Renal cortex interstitium (tissue), 11 donors: ENCODE results near the gene GAS2L1. TPM values are rescaled to one million over a fixed set of nuclear protein-coding genes. Genes with fewer than 3 reads are reported as not detected.
"Not testable (repeated sequence)": the region's sequence is repeated elsewhere in the genome, so short reads cannot be mapped to it uniquely, and the experiment has no call there.

ENCODE experiments used
- DNase-seq, 11 donors: peaks; one replicate each; pipeline ENCODE4 v3.0.0-alpha.2; 2013; ENCODE audit warnings: low read depth in 9 of 11, low spot score in 4 of 11; ENCODE audit errors: extremely low read depth in 1 of 11
- polyA plus RNA-seq, 3 donors: library from polyadenylated mRNA; unstranded; fragments of 120-200 nt; gene quantifications; one replicate each; pipeline ENCODE4 v1.2.1, GENCODE V29; 2013; ENCODE audit not compliant: insufficient read length in 3 of 3

Gene GAS2L1
- polyA plus RNA-seq, 3 donors, result 5.5 to 9.1 (median 7.3) TPM

DNA sequence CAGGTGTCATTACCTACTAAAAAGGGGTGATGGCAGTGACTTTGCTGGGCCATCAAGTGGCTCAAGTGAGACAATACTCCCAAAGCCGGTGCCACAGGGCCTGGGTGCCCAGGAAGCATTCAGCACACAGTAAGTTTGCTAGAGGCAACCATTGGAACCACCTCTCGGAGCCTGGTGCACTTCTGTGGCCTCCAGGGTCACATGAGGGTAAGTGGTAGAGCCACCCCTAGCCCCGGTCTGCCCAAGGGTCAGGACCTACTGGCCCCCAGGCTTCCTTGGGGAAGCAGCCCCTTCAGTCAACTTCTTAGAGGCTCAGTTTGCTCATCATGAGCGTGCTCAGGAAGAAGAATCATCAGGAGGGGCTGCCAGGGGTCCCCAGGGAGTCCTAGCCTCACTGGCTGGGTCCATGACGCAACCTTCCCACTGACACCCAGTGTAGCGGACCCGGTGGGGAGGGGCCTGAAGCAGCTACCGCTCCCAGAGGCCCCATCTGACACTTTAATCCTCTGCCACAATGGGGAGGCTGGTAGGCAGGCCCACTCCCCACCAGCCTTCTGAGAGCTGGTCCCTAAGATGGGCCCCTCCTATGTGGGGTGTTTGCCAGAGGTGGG lies 26.5 kb downstream of the GAS2L1 start:
- DNase-seq, result no peak

GRCh38 chr22:29334148-29334547 lies 27.7 kb downstream of the GAS2L1 start:
- no peak for DNase-seq

- DNase-seq, result no peak
Measured at GRCh38 chr22:29334696-29335344, 28.4 kb downstream of the GAS2L1 start.

GRCh38 chr22:29335656-29336055 lies 29.2 kb downstream of the GAS2L1 start:
- no peak for DNase-seq

DNA sequence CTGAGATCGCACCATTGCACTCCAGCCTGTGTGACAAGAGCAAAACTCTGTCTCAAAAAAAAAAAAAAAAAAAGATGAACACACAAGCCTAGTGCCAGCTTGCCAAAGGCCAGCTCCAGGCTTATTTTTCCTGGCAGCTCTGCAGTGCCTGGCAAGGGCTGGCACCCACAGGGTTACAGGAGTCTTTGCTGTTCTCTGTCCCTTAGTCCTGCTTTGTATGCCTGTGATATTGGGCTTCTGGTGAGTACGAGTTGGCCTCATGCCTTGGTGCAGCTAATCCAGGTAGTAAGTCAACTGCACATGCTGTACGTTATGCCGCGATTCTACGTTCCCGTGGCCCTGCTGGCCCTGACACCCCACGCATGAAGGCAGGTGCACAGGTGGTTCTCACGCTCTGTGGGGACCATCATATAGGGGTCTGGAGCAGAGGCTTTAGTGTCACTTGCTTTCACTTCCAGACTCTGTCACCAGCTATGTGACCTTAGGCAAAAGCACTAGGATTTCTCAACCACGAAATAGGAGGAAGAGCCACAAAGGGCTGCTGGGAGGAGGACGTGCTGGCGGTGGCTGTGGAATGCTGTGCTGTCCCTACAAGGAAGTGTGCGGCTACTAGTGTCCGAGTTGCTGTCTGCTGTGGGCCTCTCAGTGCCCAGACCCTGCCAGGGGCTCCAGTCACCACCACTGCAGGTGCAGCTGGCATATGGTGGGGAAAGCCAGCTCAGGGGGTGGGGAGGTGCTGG lies 30.5 kb downstream of the GAS2L1 start:
- no peak for DNase-seq

- no peak for DNase-seq
Measured at GRCh38 chr22:29337631-29338284, 31.3 kb downstream of the GAS2L1 start.

DNA sequence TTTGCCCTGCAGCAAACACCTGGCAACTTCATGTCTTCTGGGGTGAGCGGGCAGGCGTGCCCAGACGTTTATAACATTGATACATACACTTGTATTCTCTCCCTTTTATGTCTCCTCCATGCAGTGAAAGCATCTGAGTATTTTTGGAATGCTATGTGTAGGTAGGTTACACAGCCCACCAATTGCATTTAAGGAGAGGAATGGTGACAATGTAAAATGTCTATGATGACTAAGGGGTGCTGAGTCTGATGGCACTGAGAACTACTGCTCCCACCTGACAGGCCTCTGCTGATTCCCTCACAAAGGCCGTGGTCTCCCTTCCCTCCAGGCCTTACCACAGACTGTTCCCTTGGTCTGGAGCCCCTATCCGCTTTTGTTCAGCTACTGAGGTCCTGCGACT lies 31.9 kb downstream of the GAS2L1 start:
- no peak for DNase-seq

DNA sequence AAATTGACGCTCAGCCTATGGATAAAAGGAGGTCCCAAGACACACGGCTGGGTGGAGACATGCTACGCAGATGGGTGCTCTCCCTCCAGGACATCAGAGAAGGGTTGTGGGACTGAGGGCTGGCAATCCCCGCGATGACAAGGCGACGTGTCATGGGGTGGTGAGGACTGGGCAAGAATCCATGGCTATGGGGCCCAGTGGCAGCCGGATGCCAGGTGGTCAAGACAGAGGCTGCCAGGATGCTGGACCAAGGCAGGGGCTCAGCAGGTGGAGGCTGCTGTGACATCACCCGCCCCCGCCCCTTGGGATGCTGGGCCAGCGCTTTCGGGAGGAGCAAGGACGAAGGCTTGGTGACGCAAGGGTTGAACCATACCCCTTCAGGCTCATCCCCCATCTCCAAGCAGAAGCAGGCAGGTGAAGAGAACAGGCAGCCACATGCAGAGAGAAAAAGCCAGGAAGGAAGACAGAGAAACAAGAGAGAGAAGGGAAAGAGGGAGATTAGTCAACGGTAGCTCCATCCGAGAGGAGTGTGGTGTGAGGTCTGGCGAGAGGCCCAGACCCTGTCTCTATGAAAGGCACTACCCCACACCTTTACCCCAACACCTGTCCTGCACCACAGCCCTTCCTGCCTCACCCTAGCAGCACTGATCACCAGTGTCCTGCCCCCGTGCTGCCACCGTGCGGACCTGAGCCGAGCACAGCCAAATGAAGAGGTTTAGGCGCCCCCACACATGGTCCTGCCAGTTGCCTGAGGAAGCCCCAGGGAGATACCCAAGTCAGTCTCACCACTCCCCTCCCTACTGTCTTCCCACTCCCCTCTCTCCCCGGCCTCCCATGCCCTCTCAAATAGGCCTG lies 33.2 kb downstream of the GAS2L1 start:
- DNase-seq, result no peak

DNA sequence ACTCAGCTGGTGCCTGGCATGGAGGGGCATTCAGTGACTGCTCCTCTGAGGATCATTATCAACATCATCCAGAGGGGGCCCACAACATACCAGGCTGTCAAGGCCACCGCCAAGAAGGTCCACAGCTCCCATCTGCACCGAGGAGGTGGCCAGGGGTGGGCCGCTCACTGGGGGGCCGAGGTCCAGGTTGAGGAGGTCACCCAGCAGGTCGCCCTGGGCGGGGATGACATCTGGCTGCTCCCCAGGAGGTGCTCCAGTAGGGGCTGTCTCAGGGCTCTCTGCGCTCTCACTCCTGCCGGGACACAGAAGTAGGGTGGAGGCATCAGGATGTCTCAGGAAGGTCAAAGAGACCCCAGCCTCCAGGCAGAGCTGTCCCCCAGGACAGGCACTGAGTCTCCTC lies 34.1 kb downstream of the GAS2L1 start:
- DNase-seq, result no peak

DNA sequence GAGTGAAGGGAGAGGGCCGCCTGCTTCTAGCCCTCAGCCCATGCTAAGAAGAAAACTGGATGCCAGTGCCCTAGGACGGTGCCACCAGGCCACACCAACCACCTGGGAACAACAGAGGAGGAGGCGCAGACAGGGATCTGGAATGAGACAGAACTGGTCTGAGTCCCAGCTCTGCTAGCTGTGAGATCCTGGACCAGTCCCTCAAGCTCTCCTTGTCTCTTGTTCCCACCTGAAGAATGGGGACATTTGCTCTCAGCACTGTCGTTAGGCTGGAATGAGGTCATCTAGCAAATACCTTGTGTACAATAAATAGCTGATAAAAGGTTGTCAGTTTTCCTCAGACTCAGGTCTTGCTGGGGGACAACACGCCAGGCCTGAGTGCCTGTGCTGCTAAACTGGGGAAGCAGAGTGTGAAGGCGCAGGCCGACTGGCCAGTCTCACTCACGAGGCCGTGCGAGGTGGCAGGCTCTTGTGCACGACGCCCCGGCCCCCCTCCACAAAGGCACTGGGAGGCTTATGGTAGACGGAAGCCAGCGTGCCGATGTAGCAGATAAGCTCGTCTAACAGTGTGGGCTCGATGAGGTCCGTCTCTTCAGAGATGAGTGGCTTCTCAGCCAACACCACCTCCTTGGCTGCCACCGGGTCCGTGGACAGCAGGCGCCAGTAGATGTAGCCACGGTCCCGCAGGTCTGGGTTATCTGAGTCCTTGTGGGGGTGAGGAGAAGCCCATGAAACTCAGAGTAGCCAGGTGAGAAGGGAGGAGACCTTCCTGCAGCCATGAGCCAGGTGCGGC lies 34.8 kb downstream of the GAS2L1 start:
- DNase-seq, result no peak

DNA sequence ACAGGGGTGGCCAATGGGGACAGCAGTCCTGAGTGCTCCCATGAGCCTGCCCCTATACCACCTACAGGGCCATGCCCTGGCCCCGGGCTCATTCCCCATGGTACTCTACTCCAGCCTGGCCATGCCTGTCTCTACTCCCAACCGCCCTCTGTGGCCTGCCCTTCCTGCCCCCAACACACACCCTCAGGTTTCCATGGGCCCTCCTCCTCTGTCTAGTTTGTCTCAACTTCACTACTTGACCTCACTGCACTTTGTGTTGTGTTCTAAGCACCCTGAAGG lies 35.3 kb downstream of the GAS2L1 start:
- no peak for DNase-seq

DNA sequence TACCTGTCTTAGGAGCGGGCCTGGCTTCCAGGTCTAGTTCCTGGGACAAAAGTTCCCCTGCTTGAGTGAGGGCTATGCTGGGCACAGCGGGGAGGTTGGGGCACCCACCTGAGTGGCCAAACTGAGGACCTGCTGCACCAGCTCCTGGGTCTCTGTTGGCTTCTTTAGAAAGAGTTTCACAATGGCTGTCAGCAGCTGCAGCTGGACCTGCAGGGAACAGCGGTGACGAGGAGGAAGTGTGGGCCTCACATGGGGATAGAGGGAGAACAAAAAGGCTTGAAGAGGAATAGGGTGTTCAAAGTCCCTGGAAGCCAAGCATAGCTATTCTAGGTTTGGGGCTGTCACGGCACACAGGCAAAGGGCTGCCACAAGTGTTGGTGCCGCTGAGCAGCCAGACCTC lies 35.7 kb downstream of the GAS2L1 start:
- no peak for DNase-seq

DNA sequence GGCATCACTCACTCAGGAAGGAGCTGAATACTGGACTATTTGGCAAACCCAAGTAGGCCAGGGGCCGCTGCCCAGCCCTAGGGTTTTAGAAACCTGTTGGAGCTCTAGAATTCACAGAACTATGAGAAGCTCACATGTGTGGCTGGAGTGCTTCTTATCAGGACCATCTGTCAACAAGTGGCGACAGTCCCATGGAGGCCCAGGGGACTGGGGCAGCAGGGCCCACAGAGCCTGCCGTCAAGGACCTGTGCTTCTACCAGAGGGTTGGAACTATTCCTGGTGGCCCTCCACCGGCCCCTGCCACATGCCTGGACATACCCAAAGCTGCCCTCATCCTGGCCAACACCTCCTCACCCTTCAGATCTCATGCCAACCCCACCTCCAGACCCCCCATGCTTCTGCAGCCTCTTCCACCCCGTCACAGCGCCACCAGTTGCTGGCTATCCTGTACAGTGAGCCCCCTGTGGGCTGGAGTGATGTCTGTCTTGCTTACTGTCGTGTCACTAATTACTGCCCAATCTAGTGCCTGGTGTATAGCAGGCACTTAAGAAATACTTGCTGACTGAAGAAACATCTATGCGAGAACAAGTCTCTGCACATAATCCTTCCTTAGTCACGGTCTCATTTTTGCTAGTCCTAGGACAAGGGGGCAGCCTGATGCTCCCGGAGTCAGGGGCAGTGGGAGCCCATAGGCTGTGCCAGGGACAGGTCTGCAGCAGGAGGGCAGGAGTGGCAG lies 36.3 kb downstream of the GAS2L1 start:
- DNase-seq, result no peak

DNA sequence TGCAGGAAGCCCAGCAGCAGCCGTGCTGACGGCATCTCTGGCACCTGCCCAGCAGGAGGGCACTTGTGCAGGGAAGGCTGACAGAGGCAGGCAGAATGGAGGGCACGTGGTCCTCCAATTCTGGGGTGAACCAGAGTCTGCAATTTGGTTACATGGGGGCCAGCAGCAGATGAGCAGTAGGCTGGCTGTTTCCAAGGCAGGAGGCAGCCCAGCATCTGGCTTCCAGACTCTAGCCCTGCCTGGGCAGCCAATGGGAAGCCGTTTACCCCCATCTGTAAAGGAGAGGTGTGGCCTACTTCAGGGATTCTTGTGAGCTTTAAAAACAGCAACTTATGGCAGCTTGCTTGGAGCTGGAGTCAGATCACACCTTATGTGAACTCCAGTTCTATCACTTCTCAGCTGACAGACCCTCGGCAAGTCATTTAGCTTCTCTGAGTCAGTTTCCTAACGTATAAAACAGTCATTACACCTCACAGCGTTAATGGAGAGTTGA lies 36.9 kb downstream of the GAS2L1 start:
- no peak for DNase-seq

GRCh38 chr22:29344137-29344536 lies 37.7 kb downstream of the GAS2L1 start:
- DNase-seq, result no peak

- DNase-seq, result not testable (repeated sequence)
Measured at GRCh38 chr22:29344889-29345288, 38.4 kb downstream of the GAS2L1 start.

DNA sequence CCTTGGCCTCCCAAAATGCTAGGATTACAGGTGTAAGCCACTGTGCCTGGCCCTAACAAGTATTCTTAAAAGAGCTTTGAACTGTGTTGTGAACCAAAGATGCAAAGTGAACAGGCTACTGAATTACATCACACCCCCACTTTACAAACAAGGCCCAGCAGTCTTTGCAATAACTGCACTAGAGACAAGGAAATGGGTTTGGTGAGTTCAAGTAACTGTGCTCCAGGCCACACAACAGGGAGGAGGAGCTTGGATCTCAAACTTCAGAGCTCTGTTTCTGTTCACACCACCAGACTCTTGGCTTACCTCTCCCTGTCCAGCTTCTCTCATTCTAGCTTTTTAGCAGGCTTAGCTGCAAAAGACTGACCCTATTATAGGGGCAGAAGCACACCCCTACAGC lies 39.5 kb downstream of the GAS2L1 start:
- no peak for DNase-seq

DNA sequence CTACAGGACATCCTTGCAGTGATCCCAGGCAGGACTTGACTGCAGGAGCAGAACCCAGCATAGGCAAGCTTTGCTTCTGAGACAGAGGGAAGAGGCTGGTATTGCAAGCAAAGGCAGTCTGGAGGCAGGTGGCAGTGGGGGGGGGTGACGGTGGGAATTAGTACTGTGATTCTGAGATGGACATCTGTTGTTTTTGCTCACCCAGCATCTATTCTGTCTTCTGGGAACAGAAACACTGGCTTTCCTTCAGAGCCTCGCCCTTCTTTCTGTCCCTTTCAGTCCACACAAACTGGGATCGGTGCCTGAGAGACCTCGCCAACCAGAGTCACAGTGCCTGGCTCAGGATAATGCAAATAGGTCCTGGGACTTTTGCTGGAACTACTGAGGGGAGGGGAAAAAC lies 40.2 kb downstream of the GAS2L1 start:
- DNase-seq, result no peak
